Neuron (in vitro differentiated cells): ENCODE results near the gene SINHCAF.
"Not testable (repeated sequence)": the region's sequence is repeated elsewhere in the genome, so short reads cannot be mapped to it uniquely, and the experiment has no call there.

Experiments
- H2AFZ ChIP-seq: one replicate; pipeline ENCODE4 v1.6.1; 2013; ENCODE audit warnings: low read depth, mild to moderate bottlenecking, inconsistent platforms, low read length, moderate library complexity
- H3K27me3 ChIP-seq: one replicate; pipeline ENCODE4 v1.6.1; 2013; ENCODE audit warnings: low read length; ENCODE audit not compliant: insufficient read depth
- H3K36me3 ChIP-seq: one replicate; pipeline ENCODE4 v1.6.1; 2013; ENCODE audit warnings: low read length; ENCODE audit not compliant: insufficient read depth
- H3K4me1 ChIP-seq: one replicate; pipeline ENCODE4 v1.6.1; 2013; ENCODE audit warnings: low read length; ENCODE audit not compliant: insufficient read depth
- H3K4me3 ChIP-seq: 2 replicates; pipeline ENCODE4 v1.5.1; 2013; ENCODE audit warnings: mild to moderate bottlenecking, low read length, moderate library complexity
- H3K9me3 ChIP-seq: one replicate; pipeline ENCODE4 v1.6.1; 2013; ENCODE audit warnings: low read length

Gene SINHCAF

GRCh38 chr12:31325877-31326631, at the start of gene SINHCAF:
TSS of gene SINHCAF (minus strand) at chr12:31326150. CDS start at chr12:31298204, 27,946 bp downstream.
- no peaks in the 10 kb centered on the region for H3K9me3 ChIP-seq
- no peaks in the 10 kb centered on the region for H3K36me3 ChIP-seq
- H3K4me3 ChIP-seq, result peak within 1 kb of the TSS; percentile 94
- peak within 1 kb of the TSS; percentile 99 for H2AFZ ChIP-seq
- H3K4me1 ChIP-seq, result peaks cover 28% of the 10 kb centered on the region
- no peaks in the 10 kb centered on the region for H3K27me3 ChIP-seq

GRCh38 chr12:31375422-31375821, 49.5 kb upstream of the SINHCAF start:
- H3K4me3 ChIP-seq, H3K27me3 ChIP-seq, H2AFZ ChIP-seq, H3K9me3 ChIP-seq, H3K36me3 ChIP-seq: not testable (repeated sequence)
- H3K4me1 ChIP-seq, result peaks cover 13% of the 10 kb centered on the region

- H3K9me3 ChIP-seq, result no peaks in the 10 kb centered on the region
- no peaks in the 10 kb centered on the region for H3K27me3 ChIP-seq
- H3K36me3 ChIP-seq, result no peaks in the 10 kb centered on the region
- peak overlapping the region; percentile 48 for H3K4me3 ChIP-seq
- H3K4me1 ChIP-seq, result peaks cover 34% of the 10 kb centered on the region
- peak overlapping the region; percentile 81 for H2AFZ ChIP-seq
These were observed 45.3 kb upstream of the SINHCAF start for GRCh38 chr12:31371256-31371620.

GRCh38 chr12:31370531-31371255, 44.7 kb upstream of the SINHCAF start:
- Histone ChIP-seq H3K4me3 (peak overlapping the region; percentile 48), H3K4me1 (peaks cover 34% of the 10 kb centered on the region), H2AFZ (peak overlapping the region; percentile 81), H3K36me3 (no peaks in the 10 kb centered on the region), H3K27me3 (no peaks in the 10 kb centered on the region), H3K9me3 (no peaks in the 10 kb centered on the region)

GRCh38 chr12:31369712-31370521, 44.0 kb upstream of the SINHCAF start:
- no peaks in the 10 kb centered on the region for H3K9me3 ChIP-seq
- H3K36me3 ChIP-seq, result no peaks in the 10 kb centered on the region
- peak overlapping the region; percentile 48 for H3K4me3 ChIP-seq
- H2AFZ ChIP-seq, result peak overlapping the region; percentile 81
- no peaks in the 10 kb centered on the region for H3K27me3 ChIP-seq
- H3K4me1 ChIP-seq, result peaks cover 34% of the 10 kb centered on the region

GRCh38 chr12:31368666-31369361, 42.9 kb upstream of the SINHCAF start:
- Histone ChIP-seq H3K4me3 (no peak overlapping the region), H3K4me1 (peaks cover 34% of the 10 kb centered on the region)

GRCh38 chr12:31366104-31366621, 40.2 kb upstream of the SINHCAF start:
- Histone ChIP-seq H3K36me3 (no peaks in the 10 kb centered on the region), H2AFZ (no peak overlapping the region), H3K27me3 (no peaks in the 10 kb centered on the region), H3K9me3 (no peaks in the 10 kb centered on the region), H3K4me1 (peaks cover 45% of the 10 kb centered on the region), H3K4me3 (no peak overlapping the region)

More at GRCh38 chr12:31368666-31369361, 42.9 kb upstream of the SINHCAF start:
- H2AFZ ChIP-seq, result peak overlapping the region; percentile 81
- no peaks in the 10 kb centered on the region for H3K9me3 ChIP-seq
- no peaks in the 10 kb centered on the region for H3K27me3 ChIP-seq
- no peaks in the 10 kb centered on the region for H3K36me3 ChIP-seq

- Histone ChIP-seq H3K27me3 (no peaks in the 10 kb centered on the region), H3K4me1 (peaks cover 22% of the 10 kb centered on the region), H3K36me3 (no peaks in the 10 kb centered on the region), H2AFZ (no peak overlapping the region), H3K4me3 (no peak overlapping the region), H3K9me3 (no peaks in the 10 kb centered on the region)
These were observed 37.9 kb upstream of the SINHCAF start for GRCh38 chr12:31363831-31364230.

GRCh38 chr12:31363416-31363809, 37.5 kb upstream of the SINHCAF start:
- Histone ChIP-seq H3K27me3 (no peaks in the 10 kb centered on the region), H2AFZ (no peak overlapping the region), H3K4me3 (no peak overlapping the region), H3K4me1 (peaks cover 18% of the 10 kb centered on the region), H3K9me3 (no peaks in the 10 kb centered on the region), H3K36me3 (no peaks in the 10 kb centered on the region)

- H3K36me3 ChIP-seq, result no peaks in the 10 kb centered on the region
- H3K4me1 ChIP-seq, result peaks cover 17% of the 10 kb centered on the region
- no peaks in the 10 kb centered on the region for H3K9me3 ChIP-seq
- H3K4me3 ChIP-seq, result peak overlapping the region; percentile 38
- peak overlapping the region; percentile 69 for H2AFZ ChIP-seq
- no peaks in the 10 kb centered on the region for H3K27me3 ChIP-seq
These were observed 36.9 kb upstream of the SINHCAF start for GRCh38 chr12:31362759-31363415.

- H3K4me3 ChIP-seq, result peak overlapping the region; percentile 38
- peak overlapping the region; percentile 69 for H2AFZ ChIP-seq
- H3K36me3 ChIP-seq, result no peaks in the 10 kb centered on the region
- no peaks in the 10 kb centered on the region for H3K9me3 ChIP-seq
- H3K4me1 ChIP-seq, result peaks cover 17% of the 10 kb centered on the region
- H3K27me3 ChIP-seq, result no peaks in the 10 kb centered on the region
These were observed 36.3 kb upstream of the SINHCAF start for GRCh38 chr12:31362115-31362758.

GRCh38 chr12:31361730-31362114, 35.8 kb upstream of the SINHCAF start:
- Histone ChIP-seq H3K27me3 (no peaks in the 10 kb centered on the region), H2AFZ (peak overlapping the region; percentile 69), H3K4me3 (peak overlapping the region; percentile 38), H3K9me3 (no peaks in the 10 kb centered on the region), H3K36me3 (no peaks in the 10 kb centered on the region), H3K4me1 (peaks cover 17% of the 10 kb centered on the region)
